Measurements from ENCODE around the gene PHOSPHO1. TPM values are rescaled to one million over a fixed set of nuclear protein-coding genes. Genes with fewer than 3 reads are reported as not detected.

Gene PHOSPHO1
- total RNA-seq, 1 donor from 2014 or later: not detected

GRCh38 chr17:49203796-49204195 is 26.8 kb downstream of the PHOSPHO1 start:
- Mint-ChIP-seq H3K36me3 (ENCODE audit: low read depth) (peaks cover 17% of the 10 kb centered on the region), H3K4me3 (no peak overlapping the region), H3K27me3 (no peaks in the 10 kb centered on the region), H3K4me1 (peaks cover 6% of the 10 kb centered on the region), H3K27ac (no peak overlapping the region), H3K9me3 (no peaks in the 10 kb centered on the region)
- intact Hi-C loops (cut with micrococcal nuclease): no loop called here
- DNase-seq: no peak

GRCh38 chr17:49201481-49201927 is 29.1 kb downstream of the PHOSPHO1 start:
- no peaks in the 10 kb centered on the region for H3K27me3 Mint-ChIP-seq
- H3K27ac Mint-ChIP-seq: no peak overlapping the region
- peaks cover 16% of the 10 kb centered on the region for H3K36me3 Mint-ChIP-seq (ENCODE audit: low read depth)
- no peaks in the 10 kb centered on the region for H3K9me3 Mint-ChIP-seq
- intact Hi-C loops (cut with micrococcal nuclease): no loop called here
- H3K4me3 Mint-ChIP-seq: no peak overlapping the region
- DNase-seq: no peak
- peaks cover 4% of the 10 kb centered on the region for H3K4me1 Mint-ChIP-seq

GRCh38 chr17:49200423-49201083 is 30.0 kb downstream of the PHOSPHO1 start:
- no peaks in the 10 kb centered on the region for H3K9me3 Mint-ChIP-seq
- no peak for DNase-seq
- peaks cover 9% of the 10 kb centered on the region for H3K4me1 Mint-ChIP-seq
- intact Hi-C loops (cut with micrococcal nuclease): no loop called here
- H3K27me3 Mint-ChIP-seq: no peaks in the 10 kb centered on the region
- H3K36me3 Mint-ChIP-seq (ENCODE audit: low read depth): peaks cover 8% of the 10 kb centered on the region
- H3K4me3 Mint-ChIP-seq: no peak overlapping the region
- H3K27ac Mint-ChIP-seq: no peak overlapping the region

GRCh38 chr17:49198211-49198610 is 32.4 kb downstream of the PHOSPHO1 start:
- no peak overlapping the region for H3K27ac Mint-ChIP-seq
- H3K4me3 Mint-ChIP-seq: no peak overlapping the region
- peaks cover 24% of the 10 kb centered on the region for H3K4me1 Mint-ChIP-seq
- no peak for DNase-seq
- intact Hi-C loops (cut with micrococcal nuclease): no loop called here
- peaks cover 4% of the 10 kb centered on the region for H3K36me3 Mint-ChIP-seq (ENCODE audit: low read depth)
- H3K27me3 Mint-ChIP-seq: no peaks in the 10 kb centered on the region
- H3K9me3 Mint-ChIP-seq: no peaks in the 10 kb centered on the region

GRCh38 chr17:49197346-49197998 is 33.1 kb downstream of the PHOSPHO1 start:
- no peak overlapping the region for H3K27ac Mint-ChIP-seq
- intact Hi-C loops (cut with micrococcal nuclease): no loop called here
- H3K36me3 Mint-ChIP-seq (ENCODE audit: low read depth): peaks cover 8% of the 10 kb centered on the region
- H3K27me3 Mint-ChIP-seq: no peaks in the 10 kb centered on the region
- H3K4me1 Mint-ChIP-seq: peaks cover 30% of the 10 kb centered on the region
- DNase-seq: no peak
- H3K4me3 Mint-ChIP-seq: no peak overlapping the region
- no peaks in the 10 kb centered on the region for H3K9me3 Mint-ChIP-seq

GRCh38 chr17:49196520-49196919 is 34.1 kb downstream of the PHOSPHO1 start:
- intact Hi-C loops (cut with micrococcal nuclease): no loop called here
- no peak overlapping the region for H3K27ac Mint-ChIP-seq
- no peak for DNase-seq
- no peaks in the 10 kb centered on the region for H3K9me3 Mint-ChIP-seq
- peaks cover 38% of the 10 kb centered on the region for H3K4me1 Mint-ChIP-seq
- H3K4me3 Mint-ChIP-seq: no peak overlapping the region
- H3K36me3 Mint-ChIP-seq (ENCODE audit: low read depth): peaks cover 4% of the 10 kb centered on the region
- no peaks in the 10 kb centered on the region for H3K27me3 Mint-ChIP-seq

GRCh38 chr17:49195751-49196150 is 34.8 kb downstream of the PHOSPHO1 start:
- H3K4me1 Mint-ChIP-seq: peaks cover 42% of the 10 kb centered on the region
- no peak for DNase-seq
- peaks cover 4% of the 10 kb centered on the region for H3K36me3 Mint-ChIP-seq (ENCODE audit: low read depth)
- H3K27me3 Mint-ChIP-seq: no peaks in the 10 kb centered on the region
- H3K9me3 Mint-ChIP-seq: no peaks in the 10 kb centered on the region
- intact Hi-C loops (cut with micrococcal nuclease): no loop called here
- peak overlapping the region; percentile 29 for H3K27ac Mint-ChIP-seq
- no peak overlapping the region for H3K4me3 Mint-ChIP-seq

GRCh38 chr17:49194297-49194607 is 36.3 kb downstream of the PHOSPHO1 start:
- peaks cover 4% of the 10 kb centered on the region for H3K36me3 Mint-ChIP-seq (ENCODE audit: low read depth)
- peak overlapping the region; percentile 51 for H3K27ac Mint-ChIP-seq
- H3K4me1 Mint-ChIP-seq: peaks cover 48% of the 10 kb centered on the region
- no peak for DNase-seq
- H3K4me3 Mint-ChIP-seq: peak overlapping the region; percentile 95
- no peaks in the 10 kb centered on the region for H3K9me3 Mint-ChIP-seq
- intact Hi-C loops (cut with micrococcal nuclease): loop anchor here (5.0 kb wide), 1 partner anchor 148 kb away; no protein-coding TSS in a partner anchor
- no peaks in the 10 kb centered on the region for H3K27me3 Mint-ChIP-seq

- H3K9me3 Mint-ChIP-seq: no peaks in the 10 kb centered on the region
- peaks cover 4% of the 10 kb centered on the region for H3K36me3 Mint-ChIP-seq (ENCODE audit: low read depth)
- intact Hi-C loops (cut with micrococcal nuclease): loop anchor here (2.0 to 5.0 kb wide), 4 partner anchors 149 to 595 kb away; partner anchors contain the start of genes KAT7, SPOP and UBE2Z
- H3K4me3 Mint-ChIP-seq: peak overlapping the region; percentile 95
- peaks cover 48% of the 10 kb centered on the region for H3K4me1 Mint-ChIP-seq
- peak overlapping the region; percentile 99 for H3K27ac Mint-ChIP-seq
- H3K27me3 Mint-ChIP-seq: no peaks in the 10 kb centered on the region
- peak; percentile 76 for DNase-seq
These were observed 36.9 kb downstream of the PHOSPHO1 start for GRCh38 chr17:49193513-49194296.

- Mint-ChIP-seq H3K27me3 (no peaks in the 10 kb centered on the region), H3K4me3 (peak overlapping the region; percentile 95), H3K36me3 (ENCODE audit: low read depth) (peaks cover 4% of the 10 kb centered on the region), H3K27ac (peak overlapping the region; percentile 99), H3K4me1 (peaks cover 48% of the 10 kb centered on the region), H3K9me3 (no peaks in the 10 kb centered on the region)
- intact Hi-C loops (cut with micrococcal nuclease): loop anchor here (1.0 to 5.0 kb wide), 8 partner anchors 18 to 597 kb away; partner anchors contain the start of genes ABI3, ATP5MC1, GNGT2 and KAT7
- peak; percentile 98 for DNase-seq
These were observed 38.5 kb downstream of the PHOSPHO1 start for GRCh38 chr17:49191917-49192741.

- Mint-ChIP-seq H3K36me3 (ENCODE audit: low read depth) (peaks cover 4% of the 10 kb centered on the region), H3K9me3 (no peaks in the 10 kb centered on the region), H3K27ac (peak overlapping the region; percentile 99), H3K4me3 (peak overlapping the region; percentile 95), H3K27me3 (no peaks in the 10 kb centered on the region), H3K4me1 (peaks cover 48% of the 10 kb centered on the region)
- DNase-seq: no peak
- intact Hi-C loops (cut with micrococcal nuclease): loop anchor here (5.0 kb wide), 1 partner anchor 151 kb away; no protein-coding TSS in a partner anchor
These were observed 39.1 kb downstream of the PHOSPHO1 start for GRCh38 chr17:49191409-49191916.

GRCh38 chr17:49190932-49191331 is 39.7 kb downstream of the PHOSPHO1 start:
- Mint-ChIP-seq H3K27me3 (no peaks in the 10 kb centered on the region), H3K9me3 (peaks cover 5% of the 10 kb centered on the region), H3K4me1 (peaks cover 46% of the 10 kb centered on the region), H3K36me3 (ENCODE audit: low read depth) (peaks cover 4% of the 10 kb centered on the region), H3K27ac (peak overlapping the region; percentile 51), H3K4me3 (peak overlapping the region; percentile 43)
- intact Hi-C loops (cut with micrococcal nuclease): loop anchor here (5.0 kb wide), 1 partner anchor 151 kb away; no protein-coding TSS in a partner anchor
- no peak for DNase-seq

- DNase-seq: no peak
- no peak overlapping the region for H3K4me3 Mint-ChIP-seq
- H3K4me1 Mint-ChIP-seq: peaks cover 17% of the 10 kb centered on the region
- peaks cover 2% of the 10 kb centered on the region for H3K36me3 Mint-ChIP-seq (ENCODE audit: low read depth)
- intact Hi-C loops (cut with micrococcal nuclease): no loop called here
- H3K27me3 Mint-ChIP-seq: no peaks in the 10 kb centered on the region
- H3K27ac Mint-ChIP-seq: no peak overlapping the region
- H3K9me3 Mint-ChIP-seq: peaks cover 12% of the 10 kb centered on the region
These were observed 43.3 kb downstream of the PHOSPHO1 start for GRCh38 chr17:49187301-49187700.
